Measurements from ENCODE around the gene IFT122.

The IFT122 gene

GRCh38 chr3:129548104-129548965, 108.3 kb downstream of the IFT122 start:
- DNase-seq = no peak

GRCh38 chr3:129549006-129549800, 109.2 kb downstream of the IFT122 start:
- no peak for DNase-seq

- peak; percentile 3 for DNase-seq
These were observed 109.8 kb downstream of the IFT122 start for GRCh38 chr3:129549805-129550204.

GRCh38 chr3:129552287-129553050, 112.4 kb downstream of the IFT122 start:
- DNase-seq = no peak

GRCh38 chr3:129553171-129553570, 113.1 kb downstream of the IFT122 start:
- DNase-seq = no peak

GRCh38 chr3:129553719-129554118, 113.7 kb downstream of the IFT122 start:
- no peak for DNase-seq

GRCh38 chr3:129554356-129555152, 114.5 kb downstream of the IFT122 start:
- DNase-seq = no peak

- DNase-seq = peak; percentile 21
These were observed 115.1 kb downstream of the IFT122 start for GRCh38 chr3:129555153-129555550.

GRCh38 chr3:129555616-129556357, 115.8 kb downstream of the IFT122 start:
- DNase-seq = no peak

- DNase-seq = no peak
These were observed 116.3 kb downstream of the IFT122 start for GRCh38 chr3:129556358-129556695.

GRCh38 chr3:129556890-129557547, 117.0 kb downstream of the IFT122 start:
- DNase-seq = no peak

GRCh38 chr3:129557548-129557894, 117.5 kb downstream of the IFT122 start:
- no peak for DNase-seq

GRCh38 chr3:129558081-129558771, 118.2 kb downstream of the IFT122 start:
- DNase-seq = no peak

GRCh38 chr3:129558772-129559564, 118.9 kb downstream of the IFT122 start:
- DNase-seq = no peak

- no peak for DNase-seq
These were observed 119.6 kb downstream of the IFT122 start for GRCh38 chr3:129559565-129560079.

GRCh38 chr3:129560269-129560787, 120.3 kb downstream of the IFT122 start:
- DNase-seq = no peak

GRCh38 chr3:129560911-129561594, 121.0 kb downstream of the IFT122 start:
- peak; percentile 18 for DNase-seq

GRCh38 chr3:129561619-129562248, 121.7 kb downstream of the IFT122 start:
- no peak for DNase-seq
